Neural crest cell (in vitro differentiated cells): Measurements from ENCODE around the gene CFHR1. TPM values are rescaled to one million over a fixed set of nuclear protein-coding genes. Genes with fewer than 3 reads are reported as not detected.
"Not testable (repeated sequence)": the region's sequence is repeated elsewhere in the genome, so short reads cannot be mapped to it uniquely, and the experiment has no call there.

ENCODE experiments used
- DNase-seq: peaks from one replicate; pipeline ENCODE4 v3.0.0; 2021; ENCODE audit warnings: low read depth, mixed read lengths, low spot score
- H3K27ac Mint-ChIP-seq: one replicate; pipeline ENCODE4 v1.8.0; 2021; ENCODE audit warnings: mild to moderate bottlenecking, mixed read lengths; ENCODE audit not compliant: unreplicated experiment
- H3K27me3 Mint-ChIP-seq: 2 replicates; pipeline ENCODE4 v1.8.0; 2021; ENCODE audit warnings: low read depth, mild to moderate bottlenecking, mixed read lengths
- H3K36me3 Mint-ChIP-seq: 2 replicates; pipeline ENCODE4 v1.8.0; 2021; ENCODE audit warnings: low read depth, mild to moderate bottlenecking, mixed read lengths
- H3K4me1 Mint-ChIP-seq: 2 replicates; pipeline ENCODE4 v1.8.0; 2021; ENCODE audit warnings: mixed read lengths
- H3K4me3 Mint-ChIP-seq: one replicate; pipeline ENCODE4 v1.8.0; 2021; ENCODE audit warnings: mild to moderate bottlenecking, mixed read lengths
- H3K9me3 Mint-ChIP-seq: 2 replicates; pipeline ENCODE4 v1.8.0; 2021; ENCODE audit warnings: mixed read lengths
- long read RNA-seq: library from polyadenylated mRNA; unstranded; transcript quantifications from one replicate; pipeline ENCODE4 v2.0.0, GENCODE V29; 2020
- total RNA-seq: library from RNA; stranded (reverse); gene quantifications from 2 replicates; pipeline ENCODE4 v1.2.1, GENCODE V29; 2021
- TF ChIP-seq, protein P1 (sequence below): fragments of 200-600 bp; sonication (generic); conservative IDR thresholded peaks from 2 replicates; pipeline ENCODE4 v1.5.0; 2021; ENCODE audit warnings: antibody characterized with exemption, mild to moderate bottlenecking

The CFHR1 gene
- total RNA-seq, result 0.56 TPM in 1 of 2 replicates, not detected in the other
- long read RNA-seq, result 0 reads

DNA sequence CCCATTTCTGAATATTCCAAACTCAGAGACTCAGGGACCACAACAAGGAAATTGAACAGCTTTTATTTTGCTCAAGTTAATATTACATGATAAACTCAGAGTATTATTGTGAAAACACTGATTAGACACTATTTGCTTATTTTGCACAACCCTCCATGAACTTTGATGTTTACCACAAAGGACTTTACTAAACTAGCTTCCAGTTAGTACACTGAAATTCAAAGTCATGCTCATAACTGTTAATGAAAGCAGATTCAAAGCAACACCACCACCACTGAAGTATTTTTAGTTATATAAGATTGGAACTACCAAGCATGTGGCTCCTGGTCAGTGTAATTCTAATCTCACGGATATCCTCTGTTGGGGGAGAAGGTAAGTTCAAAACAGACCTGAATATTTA is at the start of gene CFHR1:
CFHR1 (plus strand) TSS at position 201 of the 400 bp plus-strand sequence; CDS start at position 315, 114 bp downstream.
- H3K36me3 Mint-ChIP-seq, H3K4me1 Mint-ChIP-seq, H3K27me3 Mint-ChIP-seq, H3K9me3 Mint-ChIP-seq, H3K4me3 Mint-ChIP-seq, DNase-seq, H3K27ac Mint-ChIP-seq: not testable (repeated sequence)

DNA sequence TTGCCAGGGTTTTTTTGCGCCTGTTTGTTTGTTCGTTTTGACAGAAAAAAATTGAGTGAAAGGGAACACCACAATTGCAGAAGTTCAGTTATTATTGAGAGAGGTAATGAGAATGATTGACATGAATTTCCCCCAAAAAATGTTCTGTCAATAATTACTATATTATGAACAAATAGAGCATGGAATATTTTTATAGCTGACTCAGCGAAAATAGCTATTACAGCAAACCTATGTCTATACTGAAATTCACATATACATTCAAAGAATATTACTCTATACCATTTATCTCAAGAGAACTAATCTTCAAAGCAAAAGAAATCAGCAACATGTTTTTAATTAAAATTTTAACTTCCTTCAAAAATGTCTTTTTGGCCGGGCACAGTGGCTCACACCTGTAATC is 49.7 kb upstream of the CFHR1 start:
- not testable (repeated sequence) for H3K27ac Mint-ChIP-seq, H3K36me3 Mint-ChIP-seq, H3K27me3 Mint-ChIP-seq, H3K4me1 Mint-ChIP-seq, DNase-seq, H3K9me3 Mint-ChIP-seq, H3K4me3 Mint-ChIP-seq

DNA sequence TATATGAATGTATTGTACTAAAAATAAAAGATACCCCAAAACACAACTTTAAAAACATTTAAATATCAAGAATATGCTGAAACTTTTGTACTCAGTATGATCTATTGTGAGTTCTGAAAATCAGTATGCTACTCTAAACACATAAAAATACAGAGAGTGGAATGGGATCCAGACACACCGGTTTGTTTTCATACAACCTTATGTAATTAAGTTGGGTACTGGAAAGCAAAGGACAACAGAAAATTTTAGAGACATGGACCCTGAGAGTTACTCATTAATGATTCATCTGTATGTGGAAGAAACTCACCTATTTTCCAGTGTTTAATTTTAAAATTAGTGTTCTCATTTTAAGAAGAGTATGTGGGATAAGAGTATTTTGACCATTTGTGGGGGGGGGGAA is 45.8 kb upstream of the CFHR1 start:
- H3K27me3 Mint-ChIP-seq, result no peaks in the 10 kb centered on the region
- H3K27ac Mint-ChIP-seq, result no peak overlapping the region
- no peaks in the 10 kb centered on the region for H3K4me1 Mint-ChIP-seq
- TF ChIP-seq, protein P1, sequence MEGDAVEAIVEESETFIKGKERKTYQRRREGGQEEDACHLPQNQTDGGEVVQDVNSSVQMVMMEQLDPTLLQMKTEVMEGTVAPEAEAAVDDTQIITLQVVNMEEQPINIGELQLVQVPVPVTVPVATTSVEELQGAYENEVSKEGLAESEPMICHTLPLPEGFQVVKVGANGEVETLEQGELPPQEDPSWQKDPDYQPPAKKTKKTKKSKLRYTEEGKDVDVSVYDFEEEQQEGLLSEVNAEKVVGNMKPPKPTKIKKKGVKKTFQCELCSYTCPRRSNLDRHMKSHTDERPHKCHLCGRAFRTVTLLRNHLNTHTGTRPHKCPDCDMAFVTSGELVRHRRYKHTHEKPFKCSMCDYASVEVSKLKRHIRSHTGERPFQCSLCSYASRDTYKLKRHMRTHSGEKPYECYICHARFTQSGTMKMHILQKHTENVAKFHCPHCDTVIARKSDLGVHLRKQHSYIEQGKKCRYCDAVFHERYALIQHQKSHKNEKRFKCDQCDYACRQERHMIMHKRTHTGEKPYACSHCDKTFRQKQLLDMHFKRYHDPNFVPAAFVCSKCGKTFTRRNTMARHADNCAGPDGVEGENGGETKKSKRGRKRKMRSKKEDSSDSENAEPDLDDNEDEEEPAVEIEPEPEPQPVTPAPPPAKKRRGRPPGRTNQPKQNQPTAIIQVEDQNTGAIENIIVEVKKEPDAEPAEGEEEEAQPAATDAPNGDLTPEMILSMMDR, result no peak
- H3K36me3 Mint-ChIP-seq, result no peaks in the 10 kb centered on the region
- no peak for DNase-seq
- no peaks in the 10 kb centered on the region for H3K9me3 Mint-ChIP-seq
- H3K4me3 Mint-ChIP-seq, result no peak overlapping the region

DNA sequence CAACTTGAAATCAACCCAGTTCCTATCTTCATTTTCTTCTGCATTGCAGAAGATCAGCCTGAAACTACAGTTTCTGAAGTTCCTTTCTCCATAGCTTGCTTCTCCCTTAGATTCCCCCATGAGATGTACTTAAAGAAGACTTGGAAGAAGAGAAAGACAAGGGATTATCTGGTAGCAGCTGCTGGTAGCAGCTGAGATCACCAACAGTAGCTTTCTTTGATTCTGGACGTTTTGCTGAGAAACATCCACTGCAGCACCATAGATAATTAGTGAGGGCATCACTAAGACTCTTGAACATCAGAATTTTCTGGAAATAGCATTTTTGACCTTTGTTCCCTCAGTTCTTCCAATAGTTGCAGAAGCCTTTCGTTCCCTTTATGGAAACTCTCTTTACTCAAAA is 45.4 kb upstream of the CFHR1 start:
- TF ChIP-seq, protein P1, result no peak
- Mint-ChIP-seq H3K27ac (no peak overlapping the region), H3K9me3 (no peaks in the 10 kb centered on the region), H3K4me1 (no peaks in the 10 kb centered on the region), H3K27me3 (no peaks in the 10 kb centered on the region), H3K36me3 (no peaks in the 10 kb centered on the region), H3K4me3 (no peak overlapping the region)
- no peak for DNase-seq

DNA sequence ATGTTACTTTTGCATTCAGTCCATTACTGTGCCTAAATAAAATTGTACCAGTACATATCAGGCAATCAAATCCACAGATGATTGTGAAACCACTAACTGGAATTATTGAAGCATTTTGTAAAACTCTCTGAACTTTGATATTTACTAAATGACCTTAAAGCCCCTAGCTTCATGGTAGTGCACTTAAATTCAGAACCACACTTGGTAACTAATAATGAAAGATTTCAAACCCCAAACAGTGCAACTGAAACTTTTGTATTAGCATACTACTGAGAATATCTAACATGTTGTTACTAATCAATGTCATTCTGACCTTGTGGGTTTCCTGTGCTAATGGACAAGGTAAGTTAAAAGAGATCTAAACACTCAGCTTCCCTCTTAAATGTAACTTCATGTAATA is 44.9 kb upstream of the CFHR1 start, which contains the start of gene CFHR3:
CFHR3 (plus strand) TSS at position 238 of the 400 bp plus-strand sequence; CDS start at position 285, 47 bp downstream.
- no peaks in the 10 kb centered on the region for H3K36me3 Mint-ChIP-seq
- no peak for DNase-seq
- H3K27me3 Mint-ChIP-seq, result no peaks in the 10 kb centered on the region
- TF ChIP-seq, protein P1, result no peak
- H3K4me3 Mint-ChIP-seq, result no peak within 1 kb of the TSS
- H3K27ac Mint-ChIP-seq, result no peak within 1 kb of the TSS
- no peaks in the 10 kb centered on the region for H3K4me1 Mint-ChIP-seq
- no peaks in the 10 kb centered on the region for H3K9me3 Mint-ChIP-seq

DNA sequence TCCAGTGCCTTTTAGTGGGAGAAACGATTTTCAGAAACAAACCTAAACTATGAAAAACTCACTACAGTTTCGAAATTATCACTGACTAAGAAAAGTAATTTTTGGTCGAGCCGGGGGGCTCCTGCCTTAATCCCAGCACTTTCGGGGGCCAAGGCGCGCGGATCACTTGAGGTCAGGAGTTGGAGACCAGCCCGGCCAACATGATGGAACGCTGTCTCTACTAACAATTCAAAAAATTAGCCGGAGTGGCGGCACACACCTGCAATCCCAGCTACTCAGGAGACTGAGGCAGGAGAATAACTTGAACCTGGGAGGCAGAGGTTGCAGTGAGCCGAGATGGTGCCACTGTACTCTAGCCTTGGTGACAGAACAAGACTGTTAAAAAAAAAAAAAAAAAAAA is 41.9 kb upstream of the CFHR1 start:
- TF ChIP-seq, protein P1, result no peak
- Mint-ChIP-seq H3K4me1 (no peaks in the 10 kb centered on the region), H3K36me3 (no peaks in the 10 kb centered on the region), H3K9me3 (no peaks in the 10 kb centered on the region), H3K4me3 (no peak overlapping the region), H3K27ac (no peak overlapping the region), H3K27me3 (no peaks in the 10 kb centered on the region)
- DNase-seq, result no peak

DNA sequence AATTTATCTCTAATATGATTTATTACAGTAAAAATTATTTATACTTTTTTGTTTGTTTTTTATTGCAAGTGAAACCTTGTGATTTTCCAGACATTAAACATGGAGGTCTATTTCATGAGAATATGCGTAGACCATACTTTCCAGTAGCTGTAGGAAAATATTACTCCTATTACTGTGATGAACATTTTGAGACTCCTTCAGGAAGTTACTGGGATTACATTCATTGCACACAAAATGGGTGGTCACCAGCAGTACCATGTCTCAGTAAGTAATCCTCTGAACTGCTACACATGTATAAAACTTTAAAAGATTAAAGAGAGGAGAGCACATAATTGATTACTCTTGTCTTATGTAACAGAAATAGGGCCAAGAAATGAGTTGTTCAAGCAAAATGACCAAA is 40.4 kb upstream of the CFHR1 start:
- TF ChIP-seq, protein P1, result peak; percentile 40
- no peaks in the 10 kb centered on the region for H3K4me1 Mint-ChIP-seq
- DNase-seq, result no peak
- H3K36me3 Mint-ChIP-seq, result no peaks in the 10 kb centered on the region
- H3K9me3 Mint-ChIP-seq, result no peaks in the 10 kb centered on the region
- H3K27me3 Mint-ChIP-seq, result no peaks in the 10 kb centered on the region
- no peak overlapping the region for H3K4me3 Mint-ChIP-seq
- H3K27ac Mint-ChIP-seq, result no peak overlapping the region

DNA sequence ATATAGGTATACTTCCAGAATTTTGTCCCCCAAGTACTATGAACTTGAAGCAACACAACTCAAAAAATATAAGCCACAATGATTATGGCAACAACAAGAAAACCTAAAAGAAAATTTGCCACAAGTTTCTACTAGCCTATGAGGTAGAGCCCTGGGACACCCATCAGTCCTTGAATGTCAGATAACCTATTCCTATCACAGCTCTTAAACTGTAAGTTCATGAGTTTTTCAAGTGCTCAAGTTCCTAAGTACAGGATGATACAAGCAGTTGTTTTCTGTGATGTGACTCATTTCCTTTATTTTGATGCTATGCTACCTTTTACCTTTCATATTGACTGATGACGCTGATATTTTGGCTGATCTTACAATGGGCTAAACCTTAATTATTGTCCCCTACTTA is 28.3 kb upstream of the CFHR1 start:
- H3K4me3 Mint-ChIP-seq, H3K9me3 Mint-ChIP-seq, H3K27ac Mint-ChIP-seq, DNase-seq, H3K27me3 Mint-ChIP-seq, H3K36me3 Mint-ChIP-seq: not testable (repeated sequence)
- H3K4me1 Mint-ChIP-seq, result peaks cover 12% of the 10 kb centered on the region

DNA sequence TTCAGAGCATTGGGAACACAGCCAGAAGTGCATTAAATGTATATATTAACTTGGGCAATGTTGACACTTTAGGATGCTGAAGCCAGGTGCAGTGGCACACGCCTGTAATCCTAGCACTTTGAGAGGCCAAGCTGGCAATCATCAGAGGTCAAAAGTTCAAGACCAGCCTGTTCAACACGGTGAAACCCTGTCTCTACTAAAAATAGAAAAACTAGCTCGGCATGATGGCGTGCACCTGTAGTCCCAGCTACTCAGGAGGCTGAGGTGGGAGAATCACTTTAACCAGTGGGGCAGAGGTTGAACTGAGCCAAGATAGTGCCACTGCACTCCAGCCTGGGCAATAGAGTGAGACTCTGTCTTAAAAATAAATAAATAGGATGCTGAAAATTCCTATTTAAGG is 25.4 kb upstream of the CFHR1 start:
- not testable (repeated sequence) for DNase-seq, H3K27me3 Mint-ChIP-seq, H3K4me3 Mint-ChIP-seq, H3K36me3 Mint-ChIP-seq, H3K4me1 Mint-ChIP-seq, H3K9me3 Mint-ChIP-seq, H3K27ac Mint-ChIP-seq
